Fibroblast of lung (primary cell): ENCODE results near the gene GPC5. TPM values are rescaled to one million over a fixed set of nuclear protein-coding genes. Genes with fewer than 3 reads are reported as not detected.

ENCODE experiments used
- DNase-seq, 2 donors: peaks; one replicate each; pipeline versions ENCODE4 v3.0.0 to v3.0.0-alpha.2; 2010; ENCODE audit warnings: low read depth in 2 of 2
- H2AFZ ChIP-seq: 2 replicates; pipeline ENCODE4 v1.5.1; 2012; ENCODE audit warnings: low read length, control low read depth, inconsistent platforms
- H3K27ac ChIP-seq: 2 replicates; pipeline ENCODE4 v1.5.1; 2011; ENCODE audit warnings: low read length, control low read depth; ENCODE audit not compliant: insufficient read depth
- H3K27me3 ChIP-seq: 2 replicates; pipeline ENCODE4 v1.5.1; 2011; ENCODE audit warnings: mild to moderate bottlenecking, low read length; ENCODE audit not compliant: control insufficient read depth, insufficient read depth
- H3K36me3 ChIP-seq: 2 replicates; pipeline ENCODE4 v1.5.1; 2011; ENCODE audit warnings: low read length; ENCODE audit not compliant: control insufficient read depth, insufficient read depth
- H3K4me1 ChIP-seq: 2 replicates; pipeline ENCODE4 v1.5.1; 2011; ENCODE audit warnings: low read length; ENCODE audit not compliant: control insufficient read depth, insufficient read depth; ENCODE audit errors: extremely low read depth
- H3K4me2 ChIP-seq: 2 replicates; pipeline ENCODE4 v1.5.1; 2011; ENCODE audit warnings: low read length, control low read depth; ENCODE audit not compliant: insufficient read depth; ENCODE audit errors: extremely low read depth
- H3K4me3 ChIP-seq, 4 experiments: fragments of 200-600 bp in 1 of 4; sonication (generic) in 1 of 4; replicated peaks in 1 of 4; 2 replicates each; pipeline ENCODE4 v1.5.1; 2011 to 2016; ENCODE audit warnings: low read length in 4 of 4, low read depth in 3 of 4, mild to moderate bottlenecking in 3 of 4, control low read depth in 2 of 4, inconsistent platforms in 1 of 4, mixed read lengths in 1 of 4; ENCODE audit not compliant: insufficient read depth in 1 of 4; ENCODE audit errors: control extremely low read depth in 1 of 4
- H3K79me2 ChIP-seq: 2 replicates; pipeline ENCODE4 v1.5.1; 2012; ENCODE audit warnings: mild to moderate bottlenecking, low read length, inconsistent platforms; ENCODE audit not compliant: control insufficient read depth, insufficient read depth
- H3K9ac ChIP-seq: 2 replicates; pipeline ENCODE4 v1.5.1; 2011; ENCODE audit warnings: mild to moderate bottlenecking, low read length, control low read depth; ENCODE audit not compliant: insufficient read depth
- H3K9me3 ChIP-seq: 2 replicates; pipeline ENCODE4 v1.5.1; 2012; ENCODE audit warnings: low read depth, low read length; ENCODE audit not compliant: control insufficient read depth, insufficient read depth
- H4K20me1 ChIP-seq: 2 replicates; pipeline ENCODE4 v1.5.1; 2011; ENCODE audit warnings: low read length; ENCODE audit not compliant: control insufficient read depth, insufficient read depth; ENCODE audit errors: extremely low read depth
- CTCF ChIP-seq, 2 donors: IDR thresholded peaks in 1 of 2; conservative IDR thresholded peaks in 1 of 2; 1 replicate in 1 of 2; 2 replicates in 1 of 2; pipeline ENCODE4 v1.5.1; 2011 to 2012; ENCODE audit warnings: low read length in 2 of 2, control low read depth in 1 of 2, inconsistent platforms in 1 of 2, low read depth in 1 of 2, mild to moderate bottlenecking in 1 of 2
- EZH2 ChIP-seq: IDR thresholded peaks from 2 replicates; pipeline ENCODE4 v1.5.1; 2012; ENCODE audit warnings: low read length, control low read depth, mild to moderate bottlenecking; ENCODE audit errors: missing control alignments
- polyA plus RNA-seq, 2 donors: library from polyadenylated mRNA; depleted of rRNA in 1 of 2; stranded (reverse) in 1 of 2; unstranded in 1 of 2; fragments of >200 nt; gene quantifications; 2 replicates each; pipeline ENCODE4 v1.2.1, GENCODE V29; 2011 to 2012; ENCODE audit warnings: missing spikeins in 1 of 2
- total RNA-seq: library from RNA; depleted of rRNA; stranded (reverse); fragments of >200 nt; gene quantifications from 2 replicates; pipeline ENCODE4 v1.2.1, GENCODE V29; 2014

Gene GPC5
- total and polyA plus RNA-seq, 2 donors (not counting 1 experiment from before 2014, with no cell fraction given), result 0.17 TPM; not detected in 1

- Histone ChIP-seq H3K27me3 (no peaks in the 10 kb centered on the region), H3K4me1 (no peaks in the 10 kb centered on the region), H3K4me2 (no peak overlapping the region), H3K27ac (no peak overlapping the region), H4K20me1 (no peaks in the 10 kb centered on the region), H3K9ac (no peak overlapping the region), H3K36me3 (no peaks in the 10 kb centered on the region), H3K79me2 (no peaks in the 10 kb centered on the region), H3K9me3 (no peaks in the 10 kb centered on the region), H2AFZ (no peak overlapping the region), H3K4me3 (no peak overlapping the region)
- no peak for TF ChIP-seq EZH2
- no peak for TF ChIP-seq CTCF (conservative IDR thresholded peaks at IDR 0.05 in 1 of 2, IDR thresholded peaks at IDR 0.05 in 1 of 2; ENCODE audit: low read depth in 1 of 2, low read length in 2 of 2)
- DNase-seq, result peak; percentile 38 to 72
Measured at GRCh38 chr13:92510416-92510815, 1112.0 kb downstream of the GPC5 start.

- H3K9ac ChIP-seq, result no peak overlapping the region
- no peak overlapping the region for H3K27ac ChIP-seq
- no peaks in the 10 kb centered on the region for H3K27me3 ChIP-seq
- no peak overlapping the region for H3K4me2 ChIP-seq
- no peaks in the 10 kb centered on the region for H3K9me3 ChIP-seq
- H2AFZ ChIP-seq, result no peak overlapping the region
- H3K4me1 ChIP-seq, result no peaks in the 10 kb centered on the region
- H4K20me1 ChIP-seq, result no peaks in the 10 kb centered on the region
- no peak for DNase-seq
- H3K79me2 ChIP-seq, result no peaks in the 10 kb centered on the region
- H3K4me3 ChIP-seq, result no peak overlapping the region
- TF ChIP-seq CTCF (conservative IDR thresholded peaks at IDR 0.05 in 1 of 2, IDR thresholded peaks at IDR 0.05 in 1 of 2; ENCODE audit: low read depth in 1 of 2, low read length in 2 of 2), result no peak
- no peak for TF ChIP-seq EZH2
- no peaks in the 10 kb centered on the region for H3K36me3 ChIP-seq
Measured at GRCh38 chr13:92512852-92513251, 1114.4 kb downstream of the GPC5 start.

- no peaks in the 10 kb centered on the region for H4K20me1 ChIP-seq
- no peak overlapping the region for H3K4me2 ChIP-seq
- no peak overlapping the region for H3K9ac ChIP-seq
- no peak overlapping the region for H3K4me3 ChIP-seq
- H3K9me3 ChIP-seq, result no peaks in the 10 kb centered on the region
- TF ChIP-seq EZH2 (no peak), CTCF (conservative IDR thresholded peaks at IDR 0.05 in 1 of 2, IDR thresholded peaks at IDR 0.05 in 1 of 2; ENCODE audit: low read depth in 1 of 2, low read length in 2 of 2) (no peak)
- no peaks in the 10 kb centered on the region for H3K36me3 ChIP-seq
- no peaks in the 10 kb centered on the region for H3K27me3 ChIP-seq
- no peaks in the 10 kb centered on the region for H3K79me2 ChIP-seq
- no peak overlapping the region for H2AFZ ChIP-seq
- no peak overlapping the region for H3K27ac ChIP-seq
- peak; percentile 29 to 42 for DNase-seq
- H3K4me1 ChIP-seq, result no peaks in the 10 kb centered on the region
Measured at GRCh38 chr13:92513672-92514071, 1115.3 kb downstream of the GPC5 start.
